Fibroblast of the aortic adventitia (primary cell): ENCODE measurements around the gene ARHGAP26. TPM values are rescaled to one million over a fixed set of nuclear protein-coding genes. Genes with fewer than 3 reads are reported as not detected.

ENCODE experiments used
- DNase-seq: peaks from one replicate; pipeline ENCODE4 v3.0.0-alpha.2; 2010; ENCODE audit warnings: low read depth
- H3K4me3 ChIP-seq: 2 replicates; pipeline ENCODE4 v1.5.1; 2011; ENCODE audit warnings: low read depth, mild to moderate bottlenecking, control low read depth, low read length, moderate library complexity
- total RNA-seq: library from RNA; depleted of rRNA; stranded (reverse); fragments of >200 nt; gene quantifications from 2 replicates; pipeline ENCODE4 v1.2.3, GENCODE V29; 2012; ENCODE audit warnings: low replicate concordance
- TF ChIP-seq, protein P1 (sequence below): IDR thresholded peaks from 2 replicates; pipeline ENCODE4 v1.5.1; 2011; ENCODE audit warnings: mild to moderate bottlenecking, low read length, control low read depth, inconsistent platforms; ENCODE audit not compliant: insufficient read depth

Gene ARHGAP26
- total RNA-seq, 1 donor, result 9.0 TPM

DNA sequence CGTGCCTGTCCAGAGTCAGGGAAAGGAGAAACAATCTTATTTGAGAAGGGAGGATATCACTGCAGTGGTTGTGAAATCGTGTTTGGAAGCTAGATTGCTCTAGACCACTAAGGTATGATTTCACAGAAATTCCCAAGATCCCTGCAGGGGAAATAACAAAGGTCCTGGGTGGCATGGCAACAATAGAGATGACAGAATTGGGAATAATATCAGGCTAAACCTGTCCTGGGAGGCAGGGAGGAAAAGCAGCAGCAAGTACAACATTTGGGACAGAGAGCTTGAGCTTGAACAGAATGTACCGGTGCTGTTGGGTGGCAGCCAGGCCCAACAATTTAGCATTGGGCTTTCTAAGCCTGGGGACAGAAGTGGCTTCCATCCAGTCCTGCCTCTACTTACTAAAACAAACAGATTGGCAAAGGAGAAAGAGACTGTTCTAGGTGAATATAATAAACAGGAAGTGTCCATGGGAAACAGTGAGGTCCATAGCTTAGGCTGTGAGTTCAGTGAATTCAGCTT lies 17.0 kb upstream of the ARHGAP26 start:
- TF ChIP-seq, protein P1, sequence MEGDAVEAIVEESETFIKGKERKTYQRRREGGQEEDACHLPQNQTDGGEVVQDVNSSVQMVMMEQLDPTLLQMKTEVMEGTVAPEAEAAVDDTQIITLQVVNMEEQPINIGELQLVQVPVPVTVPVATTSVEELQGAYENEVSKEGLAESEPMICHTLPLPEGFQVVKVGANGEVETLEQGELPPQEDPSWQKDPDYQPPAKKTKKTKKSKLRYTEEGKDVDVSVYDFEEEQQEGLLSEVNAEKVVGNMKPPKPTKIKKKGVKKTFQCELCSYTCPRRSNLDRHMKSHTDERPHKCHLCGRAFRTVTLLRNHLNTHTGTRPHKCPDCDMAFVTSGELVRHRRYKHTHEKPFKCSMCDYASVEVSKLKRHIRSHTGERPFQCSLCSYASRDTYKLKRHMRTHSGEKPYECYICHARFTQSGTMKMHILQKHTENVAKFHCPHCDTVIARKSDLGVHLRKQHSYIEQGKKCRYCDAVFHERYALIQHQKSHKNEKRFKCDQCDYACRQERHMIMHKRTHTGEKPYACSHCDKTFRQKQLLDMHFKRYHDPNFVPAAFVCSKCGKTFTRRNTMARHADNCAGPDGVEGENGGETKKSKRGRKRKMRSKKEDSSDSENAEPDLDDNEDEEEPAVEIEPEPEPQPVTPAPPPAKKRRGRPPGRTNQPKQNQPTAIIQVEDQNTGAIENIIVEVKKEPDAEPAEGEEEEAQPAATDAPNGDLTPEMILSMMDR, result no peak
- DNase-seq, result peak; percentile 74
- H3K4me3 ChIP-seq, result no peak overlapping the region

DNA sequence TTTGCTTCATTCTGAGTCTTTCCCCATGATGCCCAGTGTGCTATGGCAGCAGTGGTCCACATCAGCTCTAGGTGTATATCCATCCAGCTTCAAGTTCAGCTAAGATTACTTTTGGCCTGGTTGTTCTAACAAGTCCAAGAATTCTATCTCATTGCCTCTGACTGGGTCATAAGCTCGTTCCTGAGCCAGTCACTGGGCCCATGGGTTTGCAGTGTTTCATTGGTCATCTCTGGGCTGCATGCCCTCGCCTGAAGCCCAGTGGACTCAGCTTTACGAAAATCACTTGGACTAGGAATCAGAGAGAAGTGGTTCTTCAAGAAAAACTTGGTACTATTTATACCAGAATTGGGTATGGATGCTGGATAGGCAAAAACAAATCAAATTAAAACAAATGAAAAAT lies 16.1 kb upstream of the ARHGAP26 start:
- no peak overlapping the region for H3K4me3 ChIP-seq
- no peak for DNase-seq
- TF ChIP-seq, protein P1, result no peak

DNA sequence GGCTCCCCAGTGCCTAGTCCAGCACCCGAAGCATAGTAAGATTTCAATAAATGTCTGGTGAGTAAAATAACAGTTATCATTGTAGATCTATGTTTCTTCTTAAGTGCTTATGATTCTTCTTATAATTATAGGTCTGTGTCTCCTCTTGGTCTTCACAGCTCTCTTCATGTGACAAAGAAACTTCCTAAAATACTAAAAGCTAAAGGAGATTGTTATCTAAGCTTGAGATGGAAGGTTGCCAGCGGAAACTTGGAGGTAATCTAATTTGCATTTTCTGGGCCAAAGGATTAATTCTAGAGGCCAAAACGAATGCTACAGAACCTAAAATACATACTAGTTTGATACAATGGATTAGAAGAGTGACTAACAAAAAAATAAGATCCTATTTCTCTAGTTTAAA lies 13.6 kb upstream of the ARHGAP26 start:
- DNase-seq, result no peak
- H3K4me3 ChIP-seq, result no peak overlapping the region
- TF ChIP-seq, protein P1, result no peak

DNA sequence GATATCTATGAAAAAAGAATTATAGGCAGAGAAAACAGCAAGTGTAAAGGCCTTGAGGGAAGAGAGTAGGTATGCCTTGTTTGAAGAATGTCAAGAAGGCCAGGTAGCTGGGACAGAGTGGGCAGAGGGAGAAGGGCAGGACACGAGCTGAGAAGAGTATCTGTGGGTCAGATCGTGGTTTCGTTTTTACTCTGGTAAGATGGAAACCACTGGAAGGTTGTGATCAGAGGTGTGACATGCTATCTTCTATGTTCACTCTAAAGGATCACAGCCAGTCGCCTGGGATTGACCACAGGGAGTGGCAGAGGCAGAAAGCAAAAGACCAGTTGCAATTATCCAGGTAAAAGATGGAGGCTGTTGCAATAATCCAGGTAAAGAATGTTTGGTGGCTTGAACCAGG lies 12.6 kb upstream of the ARHGAP26 start:
- DNase-seq, result no peak
- TF ChIP-seq, protein P1, result no peak
- H3K4me3 ChIP-seq, result no peak overlapping the region

DNA sequence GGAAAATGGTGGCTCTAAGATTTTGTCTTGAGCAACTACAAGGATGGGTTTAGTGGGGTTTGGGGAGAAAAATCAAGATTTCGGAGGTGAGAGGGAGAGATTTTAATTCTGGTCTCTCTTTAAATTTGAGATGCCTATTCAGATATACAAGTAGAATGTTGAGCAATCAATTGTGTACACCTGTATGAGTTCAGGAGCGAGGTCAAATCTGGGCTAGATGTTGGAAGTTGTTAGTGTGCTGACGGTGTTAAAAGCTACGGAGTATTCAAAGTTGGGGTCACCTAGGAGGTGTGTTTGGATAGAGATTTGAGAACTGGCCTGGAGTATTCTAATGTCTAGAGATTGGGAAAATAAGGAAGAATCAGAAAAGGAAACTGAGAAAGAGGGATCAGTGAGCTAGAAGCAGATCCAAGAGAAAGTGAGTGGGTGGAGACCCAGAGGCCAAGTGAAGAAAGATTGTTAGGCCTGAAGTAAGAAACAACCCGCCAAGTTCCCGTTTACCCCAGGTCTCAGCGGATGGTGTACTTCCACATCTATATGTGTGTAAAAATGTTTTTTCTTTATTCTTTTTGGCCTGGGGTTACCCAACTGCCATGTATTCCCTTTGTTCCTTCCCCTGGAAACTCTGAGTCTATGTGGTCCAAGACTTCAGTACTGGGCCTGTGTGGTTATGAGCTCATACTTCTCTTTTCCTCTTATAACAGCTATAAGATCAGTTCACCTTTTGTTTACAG lies 11.9 kb upstream of the ARHGAP26 start:
- TF ChIP-seq, protein P1, result no peak
- DNase-seq, result no peak
- H3K4me3 ChIP-seq, result no peak overlapping the region

DNA sequence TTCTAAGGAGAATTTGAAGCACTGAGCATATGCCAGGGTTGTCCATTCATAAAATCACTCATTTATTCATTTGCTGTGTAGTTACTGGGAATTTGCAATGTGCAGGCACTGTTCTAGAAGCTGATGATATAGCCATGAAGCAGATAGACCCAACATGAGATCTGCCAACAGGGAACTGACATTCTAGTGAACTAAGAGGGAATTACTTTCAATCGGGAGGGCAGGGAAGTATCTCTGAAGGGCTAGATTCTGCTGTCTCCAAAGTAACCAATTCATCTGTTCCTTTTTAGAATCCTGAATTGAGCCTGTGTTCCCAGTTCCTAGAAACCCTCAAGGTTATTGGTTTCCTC lies 11.4 kb upstream of the ARHGAP26 start:
- no peak for DNase-seq
- TF ChIP-seq, protein P1, result no peak
- no peak overlapping the region for H3K4me3 ChIP-seq

DNA sequence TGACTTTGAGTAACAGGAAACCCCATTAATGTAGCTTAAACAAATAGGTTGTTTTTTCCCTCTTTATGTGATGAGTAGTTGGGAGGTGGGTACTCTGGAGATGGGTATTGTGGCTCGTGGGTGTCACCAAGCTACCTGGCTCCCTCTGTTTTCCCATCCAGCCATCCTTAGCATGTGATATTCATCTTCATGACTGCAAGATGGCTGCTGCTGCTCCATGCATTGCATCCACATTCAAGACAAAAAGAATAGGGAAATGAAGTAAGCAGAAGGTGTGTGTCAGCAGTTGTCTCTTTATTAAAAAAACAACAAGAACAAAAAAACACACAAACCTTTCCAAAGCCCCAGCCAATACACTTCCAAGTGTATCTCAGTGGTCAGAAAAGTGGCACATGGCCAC lies 6.5 kb upstream of the ARHGAP26 start:
- no peak for DNase-seq
- H3K4me3 ChIP-seq, result no peak overlapping the region
- TF ChIP-seq, protein P1, result no peak
